GM12878 (cell line): ENCODE results near the gene GNA14. TPM values are rescaled to one million over a fixed set of nuclear protein-coding genes. Genes with fewer than 3 reads are reported as not detected.

Experiments
- BCL3 ChIP-seq: IDR thresholded peaks from 2 replicates; pipeline ENCODE4 v1.6.1; 2011; ENCODE audit warnings: borderline replicate concordance, low read depth, mild to moderate bottlenecking, moderate library complexity, low read length; ENCODE audit not compliant: insufficient read depth, poor library complexity, severe bottlenecking
- CBX3 ChIP-seq: fragments of 200-600 bp; sonication (generic); IDR thresholded peaks from 2 replicates; pipeline ENCODE4 v1.6.1; 2016; ENCODE audit warnings: low read depth, borderline replicate concordance
- CHD1 ChIP-seq: IDR thresholded peaks from 2 replicates; pipeline ENCODE4 v1.6.1; 2012; ENCODE audit warnings: low read depth, low read length, improper control_type of control experiment
- CREB1 ChIP-seq: IDR thresholded peaks from 2 replicates; pipeline ENCODE4 v1.6.1; 2012; ENCODE audit warnings: low read depth, mild to moderate bottlenecking, inconsistent platforms
- ETV6 ChIP-seq, 2 experiments: fragments of 450-650 bp in 1 of 2; IDR thresholded peaks in 1 of 2; conservative IDR thresholded peaks in 1 of 2; 2 replicates each; pipeline ENCODE4 v1.6.1; 2014; ENCODE audit warnings: antibody characterized with exemption in 1 of 2, borderline replicate concordance in 1 of 2, low read depth in 1 of 2, mild to moderate bottlenecking in 1 of 2, moderate library complexity in 1 of 2
- HDGF ChIP-seq: fragments of 450-650 bp; IDR thresholded peaks from 2 replicates; pipeline ENCODE4 v1.6.1; 2016; ENCODE audit warnings: antibody characterized with exemption
- KDM1A ChIP-seq: fragments of 200-600 bp; sonication (generic); IDR thresholded peaks from 2 replicates; pipeline ENCODE4 v1.6.1; 2016; ENCODE audit warnings: borderline replicate concordance
- NFIC ChIP-seq: IDR thresholded peaks from 2 replicates; pipeline ENCODE4 v1.6.1; 2012; ENCODE audit warnings: low read depth, mild to moderate bottlenecking, inconsistent platforms, low read length, moderate library complexity
- NFXL1 ChIP-seq: fragments of 450-650 bp; IDR thresholded peaks from 2 replicates; pipeline ENCODE4 v1.6.1; 2017; ENCODE audit warnings: antibody characterized with exemption, mild to moderate bottlenecking, borderline replicate concordance
- NFYB ChIP-seq: IDR thresholded peaks from 2 replicates; pipeline ENCODE4 v1.6.1; 2011; ENCODE audit warnings: low read depth, mild to moderate bottlenecking, low read length, improper control_type of control experiment, moderate library complexity; ENCODE audit not compliant: insufficient read depth
- NRF1 ChIP-seq: conservative IDR thresholded peaks from 2 replicates; pipeline ENCODE4 v1.6.1; 2011; ENCODE audit warnings: mild to moderate bottlenecking, low read depth, low read length, improper control_type of control experiment
- PBX3 ChIP-seq: IDR thresholded peaks from 2 replicates; pipeline ENCODE4 v1.6.1; 2011; ENCODE audit warnings: mild to moderate bottlenecking, low read depth, low read length, moderate library complexity; ENCODE audit not compliant: insufficient replicate concordance
- PKNOX1 ChIP-seq: fragments of 450-650 bp; IDR thresholded peaks from 2 replicates; pipeline ENCODE4 v1.6.1; 2016; ENCODE audit warnings: mild to moderate bottlenecking
- POU2F2 ChIP-seq: IDR thresholded peaks from 3 replicates; pipeline ENCODE4 v1.6.1; 2011; ENCODE audit warnings: low read depth, mild to moderate bottlenecking, low read length, borderline replicate concordance
- SREBF1 ChIP-seq: IDR thresholded peaks from 2 replicates; pipeline ENCODE4 v1.6.1; 2012; ENCODE audit warnings: mild to moderate bottlenecking, low read length
- ZBTB33 ChIP-seq: fragments of 450-650 bp; IDR thresholded peaks from 2 replicates; pipeline ENCODE4 v1.6.1; 2017; ENCODE audit warnings: mild to moderate bottlenecking
- polyA plus RNA-seq, 11 experiments: library from polyadenylated mRNA; depleted of rRNA in 4 of 11; unstranded in 6 of 11; stranded (reverse) in 5 of 11; fragments of >200 nt; fragmentation: Nextera tagmentation in 4 of 11; fragmentation: Illumina TruSeq in 1 of 11; extraction: Ambion mirVana in 4 of 11; extraction: Trizol in 1 of 11; gene quantifications; 1 replicate in 1 of 11; 2 replicates in 10 of 11; pipeline versions ENCODE4 v1.2.1 to v1.2.3, GENCODE V29; 2011 to 2016; ENCODE audit warnings: inconsistent platforms in 2 of 11, missing spikeins in 2 of 11, low read depth in 1 of 11
- total RNA-seq, 4 experiments: library from RNA; depleted of rRNA in 3 of 4; stranded (reverse); fragments of >200 nt in 3 of 4; fragmentation: Illumina TruSeq in 1 of 4; extraction: Trizol in 1 of 4; gene quantifications; 2 replicates each; pipeline versions ENCODE4 v1.2.1 to v1.2.3, GENCODE V29; 2013 to 2021
- TF ChIP-seq, protein P1 (sequence below): fragments of 450-650 bp; formaldehyde crosslinking; IDR thresholded peaks from 2 replicates; pipeline ENCODE4 v1.4.0; 2020; ENCODE audit warnings: mild to moderate bottlenecking, moderate library complexity
- TF ChIP-seq, protein P2 (sequence below): IDR thresholded peaks from 2 replicates; pipeline ENCODE4 v1.6.1; 2011; ENCODE audit warnings: low read depth, low read length, improper control_type of control experiment, borderline replicate concordance

The GNA14 gene
- total and polyA plus RNA-seq, 10 of the 15 experiments (the other 5 are each of a cell fraction or from before 2014, with no cell fraction given) = 0.17 TPM; not detected in 9

DNA sequence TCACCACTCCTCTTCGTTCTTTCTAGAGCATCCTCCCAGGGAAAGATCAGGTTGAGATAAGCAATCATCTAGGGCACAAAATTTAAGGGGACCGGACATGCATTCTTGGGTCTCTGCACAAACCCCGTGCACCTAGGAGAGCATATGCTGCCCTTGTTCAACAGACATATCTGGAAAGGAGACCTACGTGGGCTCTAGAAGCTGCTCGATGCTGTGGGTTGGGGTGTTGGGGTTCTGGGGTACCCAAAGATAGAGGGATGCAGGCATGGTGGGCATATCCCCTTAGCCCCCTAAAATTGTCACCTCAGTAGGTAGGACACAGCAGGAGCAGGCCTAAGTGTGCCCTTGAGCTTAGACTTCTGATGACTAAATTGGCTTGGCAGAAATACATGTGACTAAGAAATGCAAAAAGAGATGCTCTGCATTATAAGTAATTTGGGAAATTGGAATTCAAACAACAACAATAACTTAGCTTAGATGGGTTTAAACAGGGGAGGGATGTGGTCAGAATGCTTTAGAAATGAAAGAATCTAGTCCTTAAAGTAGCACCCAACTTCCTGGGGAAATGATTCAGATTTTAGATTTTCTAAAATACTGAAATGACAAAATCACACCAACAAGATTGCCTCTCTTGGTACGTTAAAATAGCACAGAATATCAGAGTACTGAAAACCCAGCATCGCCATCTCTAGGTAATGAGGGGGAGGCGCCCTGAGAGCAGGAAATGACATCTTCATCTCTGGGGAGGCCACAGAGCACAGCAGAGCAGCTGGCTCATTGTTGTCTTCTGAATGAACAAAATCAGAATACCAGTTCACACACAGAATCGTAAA is 172.3 kb downstream of the GNA14 start (continued):
- TF ChIP-seq, protein P1, sequence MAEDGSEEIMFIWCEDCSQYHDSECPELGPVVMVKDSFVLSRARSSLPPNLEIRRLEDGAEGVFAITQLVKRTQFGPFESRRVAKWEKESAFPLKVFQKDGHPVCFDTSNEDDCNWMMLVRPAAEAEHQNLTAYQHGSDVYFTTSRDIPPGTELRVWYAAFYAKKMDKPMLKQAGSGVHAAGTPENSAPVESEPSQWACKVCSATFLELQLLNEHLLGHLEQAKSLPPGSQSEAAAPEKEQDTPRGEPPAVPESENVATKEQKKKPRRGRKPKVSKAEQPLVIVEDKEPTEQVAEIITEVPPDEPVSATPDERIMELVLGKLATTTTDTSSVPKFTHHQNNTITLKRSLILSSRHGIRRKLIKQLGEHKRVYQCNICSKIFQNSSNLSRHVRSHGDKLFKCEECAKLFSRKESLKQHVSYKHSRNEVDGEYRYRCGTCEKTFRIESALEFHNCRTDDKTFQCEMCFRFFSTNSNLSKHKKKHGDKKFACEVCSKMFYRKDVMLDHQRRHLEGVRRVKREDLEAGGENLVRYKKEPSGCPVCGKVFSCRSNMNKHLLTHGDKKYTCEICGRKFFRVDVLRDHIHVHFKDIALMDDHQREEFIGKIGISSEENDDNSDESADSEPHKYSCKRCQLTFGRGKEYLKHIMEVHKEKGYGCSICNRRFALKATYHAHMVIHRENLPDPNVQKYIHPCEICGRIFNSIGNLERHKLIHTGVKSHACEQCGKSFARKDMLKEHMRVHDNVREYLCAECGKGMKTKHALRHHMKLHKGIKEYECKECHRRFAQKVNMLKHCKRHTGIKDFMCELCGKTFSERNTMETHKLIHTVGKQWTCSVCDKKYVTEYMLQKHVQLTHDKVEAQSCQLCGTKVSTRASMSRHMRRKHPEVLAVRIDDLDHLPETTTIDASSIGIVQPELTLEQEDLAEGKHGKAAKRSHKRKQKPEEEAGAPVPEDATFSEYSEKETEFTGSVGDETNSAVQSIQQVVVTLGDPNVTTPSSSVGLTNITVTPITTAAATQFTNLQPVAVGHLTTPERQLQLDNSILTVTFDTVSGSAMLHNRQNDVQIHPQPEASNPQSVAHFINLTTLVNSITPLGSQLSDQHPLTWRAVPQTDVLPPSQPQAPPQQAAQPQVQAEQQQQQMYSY (CRISPR knock-in tag) = no peak
- no peak for TF ChIP-seq POU2F2
- no peak for TF ChIP-seq NRF1
- TF ChIP-seq ZBTB33 = no peak
- TF ChIP-seq CHD1 = no peak
- no peak for TF ChIP-seq BCL3
- peak; percentile 53; the same call in 1 of the 2 replicates for TF ChIP-seq NFIC
- no peak for TF ChIP-seq CBX3
- no peak for TF ChIP-seq NFYB
- TF ChIP-seq HDGF = no peak
- no peak for TF ChIP-seq PKNOX1
- TF ChIP-seq, protein P2, sequence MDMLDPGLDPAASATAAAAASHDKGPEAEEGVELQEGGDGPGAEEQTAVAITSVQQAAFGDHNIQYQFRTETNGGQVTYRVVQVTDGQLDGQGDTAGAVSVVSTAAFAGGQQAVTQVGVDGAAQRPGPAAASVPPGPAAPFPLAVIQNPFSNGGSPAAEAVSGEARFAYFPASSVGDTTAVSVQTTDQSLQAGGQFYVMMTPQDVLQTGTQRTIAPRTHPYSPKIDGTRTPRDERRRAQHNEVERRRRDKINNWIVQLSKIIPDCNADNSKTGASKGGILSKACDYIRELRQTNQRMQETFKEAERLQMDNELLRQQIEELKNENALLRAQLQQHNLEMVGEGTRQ = no peak
- TF ChIP-seq PBX3 = no peak
- no peak for TF ChIP-seq NFXL1
- TF ChIP-seq KDM1A = no peak
- no peak for TF ChIP-seq SREBF1
- peak in 1 of 2 experiments; percentile 69; a peak in 2 of 4 replicates for TF ChIP-seq ETV6 (conservative IDR thresholded peaks at IDR 0.05 in 1 of 2, IDR thresholded peaks at IDR 0.05 in 1 of 2; ENCODE audit: borderline replicate concordance in 1 of 2, low read depth in 1 of 2)
- TF ChIP-seq CREB1 = peak; percentile 57; the same call in 1 of the 2 replicates
